ENCODE measurements around the gene B3GAT1.

B3GAT1 gene

GRCh38 chr11:134441281-134441680, 29.2 kb upstream of the B3GAT1 start:
- no peak for DNase-seq

- DNase-seq, result no peak
Measured at GRCh38 chr11:134440851-134441250, 28.8 kb upstream of the B3GAT1 start.

- DNase-seq, result no peak
Measured at GRCh38 chr11:134438542-134439537, 26.8 kb upstream of the B3GAT1 start.

- DNase-seq, result no peak
Measured at GRCh38 chr11:134437821-134438220, 25.8 kb upstream of the B3GAT1 start.

- DNase-seq, result no peak
Measured at GRCh38 chr11:134436781-134437180, 24.7 kb upstream of the B3GAT1 start.

GRCh38 chr11:134433806-134434205, 21.8 kb upstream of the B3GAT1 start:
- DNase-seq, result no peak

- no peak for DNase-seq
Measured at GRCh38 chr11:134433251-134433650, 21.2 kb upstream of the B3GAT1 start.

- DNase-seq, result no peak
Measured at GRCh38 chr11:134432776-134433175, 20.7 kb upstream of the B3GAT1 start.

- no peak for DNase-seq
Measured at GRCh38 chr11:134429106-134429505, 17.1 kb upstream of the B3GAT1 start.

- no peak for DNase-seq
Measured at GRCh38 chr11:134425816-134426536, 13.9 kb upstream of the B3GAT1 start.

GRCh38 chr11:134425413-134425812, 13.4 kb upstream of the B3GAT1 start:
- no peak for DNase-seq

- no peak for DNase-seq
Measured at GRCh38 chr11:134423106-134423505, 11.1 kb upstream of the B3GAT1 start.

GRCh38 chr11:134417871-134418840, 6.1 kb upstream of the B3GAT1 start:
- DNase-seq, result no peak

GRCh38 chr11:134416726-134417125, 4.7 kb upstream of the B3GAT1 start:
- no peak for DNase-seq

- no peak for DNase-seq
Measured at GRCh38 chr11:134414766-134415765, 3.0 kb upstream of the B3GAT1 start.

GRCh38 chr11:134413826-134414731, 2.0 kb upstream of the B3GAT1 start:
- DNase-seq, result no peak

- no peak for DNase-seq
Measured at GRCh38 chr11:134413043-134413825, 1.2 kb upstream of the B3GAT1 start.

- DNase-seq, result no peak
Measured at GRCh38 chr11:134410766-134411165, 1.3 kb downstream of the B3GAT1 start.
